Measurements from ENCODE around the gene TAC4.

The TAC4 gene

DNA sequence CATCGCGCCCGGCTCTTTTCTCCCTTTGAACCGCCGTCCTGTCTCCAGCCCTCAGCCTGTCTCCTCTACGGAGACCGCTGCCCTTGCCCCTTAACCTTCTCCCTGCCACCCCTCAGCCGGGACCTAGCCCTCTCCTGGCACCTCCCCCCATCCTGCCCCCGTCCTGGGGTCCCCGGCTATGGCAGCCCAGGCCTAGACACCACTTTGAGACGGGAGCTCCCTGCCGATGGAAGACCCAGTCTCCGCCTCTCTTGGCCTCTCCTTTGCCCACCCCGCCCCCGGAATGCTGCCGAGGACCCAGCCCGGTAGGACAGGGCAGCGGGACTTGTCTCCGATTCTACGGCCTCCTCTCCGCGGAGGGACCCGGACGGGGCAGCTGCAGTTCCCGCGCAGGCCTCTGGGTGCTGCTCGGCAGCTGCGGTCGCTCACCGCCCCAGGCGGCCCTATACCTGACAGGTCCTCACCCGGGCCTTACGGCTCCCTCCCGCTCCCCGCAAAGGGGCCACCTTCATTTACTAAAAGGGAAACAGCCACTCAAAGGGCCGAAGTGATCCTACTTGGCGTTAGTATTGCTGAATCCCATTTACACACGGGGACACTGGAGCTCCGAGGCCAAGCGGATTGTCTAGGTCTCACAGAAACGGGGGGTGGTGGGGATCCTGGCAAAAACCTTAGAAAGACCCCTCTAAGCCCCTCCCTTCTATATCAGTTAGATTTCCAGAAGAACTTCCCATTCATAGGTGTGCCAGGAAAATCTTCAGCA, 32.6 kb upstream of the TAC4 start:
- peaks cover 14% of the 10 kb centered on the region for H3K4me1 Mint-ChIP-seq

GRCh38 chr17:49878931-49879904, 31.3 kb upstream of the TAC4 start:
- no peaks in the 10 kb centered on the region for H3K9me3 Mint-ChIP-seq
- peaks cover 14% of the 10 kb centered on the region for H3K4me1 Mint-ChIP-seq
- no peak for ATAC-seq
- H3K4me3 Mint-ChIP-seq = no peak overlapping the region
- H3K27me3 Mint-ChIP-seq = peaks cover 59% of the 10 kb centered on the region
- no peak overlapping the region for H3K27ac Mint-ChIP-seq
- no peak for DNase-seq

More for the DNA sequence above, 32.6 kb upstream of the TAC4 start:
- Mint-ChIP-seq H3K27ac (peak overlapping the region in 1 of 2 donors; percentile 48), H3K9me3 (no peaks in the 10 kb centered on the region), H3K4me3 (peak overlapping the region; percentile 68 to 77), H3K27me3 (peaks cover 72% of the 10 kb centered on the region)
- DNase-seq (peak; percentile 75 to 76), ATAC-seq (peak; percentile 98)

DNA sequence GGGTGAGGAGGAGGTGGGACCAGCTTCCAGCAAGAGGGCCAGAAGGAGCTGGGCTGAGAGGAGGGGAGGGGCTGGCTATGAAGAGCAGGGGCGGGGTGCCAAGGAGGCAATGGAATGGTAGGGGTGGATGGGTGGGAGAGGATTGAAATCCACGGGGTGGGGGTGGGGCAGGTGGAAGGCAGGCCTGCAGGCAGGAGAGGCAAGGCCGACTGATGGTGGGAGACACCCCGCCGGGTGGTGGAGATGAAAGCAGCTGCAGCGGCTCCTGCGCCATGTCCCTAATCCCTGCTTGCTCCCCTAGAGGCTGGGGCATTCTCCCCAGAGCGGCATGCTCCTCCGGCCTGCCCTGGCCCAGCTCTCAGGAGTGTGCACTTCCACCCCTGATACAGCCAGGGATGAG, 27.8 kb upstream of the TAC4 start:
- no peaks in the 10 kb centered on the region for H3K9me3 Mint-ChIP-seq
- no peak for DNase-seq
- H3K27ac Mint-ChIP-seq = no peak overlapping the region
- ATAC-seq = no peak
- H3K27me3 Mint-ChIP-seq = peaks cover 27% of the 10 kb centered on the region
- no peak overlapping the region for H3K4me3 Mint-ChIP-seq
- peaks cover 26% of the 10 kb centered on the region for H3K4me1 Mint-ChIP-seq

DNA sequence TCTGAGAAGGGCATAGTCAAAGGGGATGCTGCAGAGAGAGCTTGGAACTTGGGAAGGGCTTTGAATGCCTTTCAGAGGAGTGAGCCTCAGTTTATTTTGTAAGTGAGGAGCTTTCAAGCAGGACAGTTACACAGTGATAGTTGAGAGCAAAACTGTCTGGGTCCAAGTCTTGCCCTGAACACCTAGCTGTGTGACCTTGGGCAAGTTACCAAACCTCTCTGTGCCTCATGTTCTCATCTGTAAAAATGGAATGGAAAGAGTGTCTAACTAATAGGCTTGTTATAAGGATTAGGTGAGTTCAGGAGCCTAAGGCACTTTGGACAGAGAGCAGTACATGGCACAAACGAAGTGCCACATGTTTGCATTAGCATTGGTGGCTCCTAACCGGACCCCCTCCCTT, 27.0 kb upstream of the TAC4 start:
- DNase-seq (no peak), ATAC-seq (no peak)
- H3K9me3 Mint-ChIP-seq = no peaks in the 10 kb centered on the region
- no peak overlapping the region for H3K4me3 Mint-ChIP-seq
- H3K27ac Mint-ChIP-seq = no peak overlapping the region
- H3K4me1 Mint-ChIP-seq = peaks cover 20% of the 10 kb centered on the region
- peaks cover 19% of the 10 kb centered on the region for H3K27me3 Mint-ChIP-seq

GRCh38 chr17:49873926-49874325, 26.1 kb upstream of the TAC4 start:
- Mint-ChIP-seq H3K27ac (no peak overlapping the region), H3K27me3 (peaks cover 10% of the 10 kb centered on the region), H3K9me3 (no peaks in the 10 kb centered on the region), H3K4me3 (no peak overlapping the region), H3K4me1 (peaks cover 19% of the 10 kb centered on the region)
- ATAC-seq = no peak
- no peak for DNase-seq

DNA sequence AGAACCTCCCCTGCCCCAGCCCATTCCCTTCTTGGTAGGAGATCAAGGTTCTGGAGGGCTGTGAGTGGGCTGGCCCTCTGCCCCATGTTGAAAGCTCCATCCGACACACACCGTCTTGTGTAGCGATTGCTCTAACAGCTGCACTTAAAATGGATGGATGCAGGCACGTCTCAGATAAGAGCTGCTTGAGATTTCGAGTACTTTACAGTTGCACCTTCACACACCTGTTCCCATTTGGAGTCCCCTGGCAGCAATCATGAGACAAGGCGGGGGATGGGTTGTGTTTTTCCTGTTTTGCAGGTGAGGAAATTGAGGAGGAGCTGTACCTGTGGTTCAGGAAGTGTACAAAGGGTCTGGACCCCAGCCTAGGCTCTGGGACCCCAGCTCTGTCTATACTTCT, 25.6 kb upstream of the TAC4 start:
- no peak for DNase-seq
- Mint-ChIP-seq H3K27me3 (peaks cover 8% of the 10 kb centered on the region), H3K4me3 (no peak overlapping the region), H3K9me3 (no peaks in the 10 kb centered on the region), H3K27ac (peak overlapping the region in 1 of 2 donors; percentile 9), H3K4me1 (peaks cover 24% of the 10 kb centered on the region)
- ATAC-seq = no peak

GRCh38 chr17:49872754-49873377, 25.0 kb upstream of the TAC4 start:
- H3K27ac Mint-ChIP-seq = peak overlapping the region; percentile 9 to 69
- DNase-seq (no peak), ATAC-seq (peak; percentile 63)
- H3K27me3 Mint-ChIP-seq = peaks cover 3% of the 10 kb centered on the region
- peak overlapping the region in 1 of 2 donors; percentile 61 for H3K4me3 Mint-ChIP-seq
- H3K9me3 Mint-ChIP-seq = no peaks in the 10 kb centered on the region
- H3K4me1 Mint-ChIP-seq = peaks cover 24% of the 10 kb centered on the region

DNA sequence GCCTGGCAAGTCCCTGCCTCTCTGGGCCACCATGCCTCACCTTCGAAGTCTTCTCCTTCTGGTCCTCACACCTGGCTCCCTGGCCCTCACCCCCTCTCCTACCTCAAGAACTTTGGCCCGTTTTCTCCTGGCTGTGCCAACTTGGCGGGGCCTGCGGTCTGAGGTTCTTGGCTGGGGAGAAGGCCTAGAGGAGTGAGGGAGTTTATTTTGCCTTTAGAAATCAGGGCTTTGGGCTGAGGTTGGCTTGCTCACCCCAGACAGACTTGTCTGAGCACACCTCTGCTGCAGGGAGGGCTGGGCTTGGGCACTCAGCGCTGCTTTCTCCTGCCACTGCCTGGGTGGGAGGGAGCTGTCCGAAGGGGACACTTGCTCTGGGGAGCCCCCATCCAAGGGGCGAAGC, 23.3 kb upstream of the TAC4 start:
- Mint-ChIP-seq H3K9me3 (no peaks in the 10 kb centered on the region), H3K27me3 (no peaks in the 10 kb centered on the region), H3K27ac (no peak overlapping the region), H3K4me3 (no peak overlapping the region), H3K4me1 (peaks cover 24% of the 10 kb centered on the region)
- ATAC-seq (no peak), DNase-seq (no peak)

DNA sequence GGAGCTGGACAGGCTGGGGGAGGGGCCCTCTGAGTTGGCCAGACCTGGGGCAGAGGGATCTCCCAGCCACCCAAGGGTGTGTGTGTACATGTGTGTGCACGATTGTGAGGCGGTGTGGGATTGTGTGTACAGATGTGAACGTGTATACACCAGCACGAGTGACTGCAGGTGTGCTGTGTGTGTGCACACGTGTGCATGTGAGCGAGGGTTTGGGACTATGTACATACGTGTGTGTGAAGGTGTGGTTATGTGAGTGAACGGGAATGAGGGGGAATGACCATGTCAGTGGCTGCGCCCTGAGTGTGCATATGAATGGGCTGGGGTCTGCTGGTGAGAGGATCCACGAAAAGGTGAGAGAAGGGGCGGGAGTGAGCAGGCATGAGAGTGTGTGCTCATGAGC, 22.4 kb upstream of the TAC4 start:
- no peak for DNase-seq
- no peak for ATAC-seq
- Mint-ChIP-seq H3K4me3 (no peak overlapping the region), H3K4me1 (peaks cover 24% of the 10 kb centered on the region), H3K27ac (peak overlapping the region in 1 of 2 donors; percentile 35), H3K27me3 (no peaks in the 10 kb centered on the region), H3K9me3 (no peaks in the 10 kb centered on the region)

GRCh38 chr17:49869038-49869374, 21.1 kb upstream of the TAC4 start:
- Mint-ChIP-seq H3K4me3 (no peak overlapping the region), H3K27me3 (no peaks in the 10 kb centered on the region), H3K4me1 (peaks cover 24% of the 10 kb centered on the region), H3K27ac (peak overlapping the region in 1 of 2 donors; percentile 71), H3K9me3 (no peaks in the 10 kb centered on the region)
- no peak for ATAC-seq
- no peak for DNase-seq

GRCh38 chr17:49866882-49867413, 19.1 kb upstream of the TAC4 start:
- H3K4me1 Mint-ChIP-seq = peaks cover 8% of the 10 kb centered on the region
- DNase-seq (no peak), ATAC-seq (no peak)
- H3K9me3 Mint-ChIP-seq = no peaks in the 10 kb centered on the region
- no peak overlapping the region for H3K4me3 Mint-ChIP-seq
- H3K27ac Mint-ChIP-seq = no peak overlapping the region
- no peaks in the 10 kb centered on the region for H3K27me3 Mint-ChIP-seq

DNA sequence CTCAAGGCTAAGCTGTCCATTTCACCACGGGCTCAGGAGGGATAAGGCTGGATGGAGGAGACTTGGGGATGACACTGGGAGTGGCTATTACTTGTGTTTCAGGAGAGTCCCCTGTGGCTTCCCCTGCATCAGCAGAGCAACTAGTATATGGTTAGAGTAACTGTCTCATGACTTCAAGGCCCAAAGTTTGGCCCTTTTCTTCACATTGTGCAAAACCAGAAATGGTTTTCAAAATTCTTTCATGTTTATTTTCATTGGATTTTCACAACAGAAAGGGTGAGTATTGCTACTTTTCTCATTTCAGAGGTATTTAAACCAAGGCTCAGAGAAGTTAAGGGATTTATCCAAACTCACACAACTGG, 18.1 kb upstream of the TAC4 start:
- no peak for DNase-seq
- Mint-ChIP-seq H3K27ac (no peak overlapping the region), H3K27me3 (no peaks in the 10 kb centered on the region)

DNA sequence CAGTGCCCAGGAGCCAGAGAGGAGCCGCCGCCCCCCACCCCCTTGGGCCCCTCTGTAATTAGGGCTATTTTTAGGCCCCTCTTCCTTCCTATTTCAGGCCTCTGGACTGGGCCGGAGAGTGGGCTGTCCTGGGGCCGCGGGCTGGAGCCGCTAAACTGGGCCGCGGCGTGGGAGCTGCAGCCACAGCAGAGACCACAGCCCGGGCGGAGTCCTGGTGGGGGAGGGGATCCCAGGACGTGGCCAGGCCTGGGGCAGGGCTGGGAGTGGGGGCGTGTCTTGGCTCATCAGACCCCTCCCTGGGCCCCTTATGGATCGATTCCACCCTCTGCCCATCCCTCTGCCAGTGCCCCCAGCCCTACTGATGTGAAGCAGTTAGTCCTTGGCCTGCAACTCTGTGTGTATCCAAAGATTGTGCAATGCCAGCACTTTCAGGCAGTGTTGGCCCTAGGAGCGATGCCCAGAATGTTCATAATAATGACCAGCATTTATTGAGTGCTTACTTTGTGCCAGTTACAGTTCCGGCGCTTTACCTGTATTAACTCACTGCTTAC, 15.0 kb upstream of the TAC4 start:
- Mint-ChIP-seq H3K27ac (no peak overlapping the region), H3K9me3 (no peaks in the 10 kb centered on the region), H3K4me3 (no peak overlapping the region), H3K4me1 (peaks cover 4% of the 10 kb centered on the region), H3K27me3 (peaks cover 10% of the 10 kb centered on the region)
- DNase-seq (no peak), ATAC-seq (no peak)

More for the DNA sequence above, 18.1 kb upstream of the TAC4 start:
- peaks cover 12% of the 10 kb centered on the region for H3K4me1 Mint-ChIP-seq
- no peak for ATAC-seq
- no peaks in the 10 kb centered on the region for H3K9me3 Mint-ChIP-seq
- H3K4me3 Mint-ChIP-seq = no peak overlapping the region

DNA sequence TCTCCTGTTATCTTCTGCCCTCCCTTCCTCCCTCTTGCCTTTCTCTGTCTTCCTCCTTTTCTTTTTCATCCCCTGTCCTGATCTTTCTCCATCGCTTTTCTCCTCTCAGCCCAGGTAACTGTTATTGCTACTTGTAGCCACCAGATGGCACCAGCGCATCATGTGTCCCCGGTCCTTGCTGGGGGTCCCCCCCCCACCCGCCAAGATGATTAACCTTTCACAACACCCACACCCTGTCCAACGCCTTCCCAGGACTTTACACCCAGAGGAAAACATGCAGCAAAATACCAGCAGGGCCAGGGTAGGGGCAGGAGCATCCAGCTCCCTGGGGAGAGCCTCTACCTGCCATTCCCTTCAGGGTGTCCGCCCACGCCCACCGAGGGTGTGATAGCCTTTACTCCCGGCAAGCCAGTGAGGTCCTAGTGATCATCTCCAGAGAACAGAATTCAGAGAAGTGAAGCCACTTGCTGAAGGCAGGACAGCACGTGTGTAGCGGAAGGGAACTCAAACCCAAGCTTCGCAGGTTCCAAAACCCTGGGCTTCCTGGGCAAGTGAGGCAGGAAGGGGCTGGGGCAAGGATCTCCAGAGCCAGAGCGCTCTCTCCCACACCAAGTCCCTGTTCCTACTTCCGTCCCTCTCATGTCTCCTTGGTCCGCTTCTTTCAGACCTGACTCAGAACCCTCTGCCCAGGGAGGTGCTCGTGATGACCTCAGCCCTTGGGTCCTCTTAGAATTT, 13.4 kb upstream of the TAC4 start:
- DNase-seq (peak; percentile 23 to 41), ATAC-seq (peak; percentile 37)
- no peak overlapping the region for H3K27ac Mint-ChIP-seq
- H3K27me3 Mint-ChIP-seq = peaks cover 10% of the 10 kb centered on the region
- H3K4me1 Mint-ChIP-seq = peaks cover 4% of the 10 kb centered on the region
- H3K4me3 Mint-ChIP-seq = no peak overlapping the region
- no peaks in the 10 kb centered on the region for H3K9me3 Mint-ChIP-seq

Data from stimulated activated naive CD8-positive, alpha-beta T cell treated with anti-CD3 and anti-CD28 coated beads, Interleukin-15, amount 100 ng/mL, for 72 hours (primary cell).